ENCODE results near the gene DUS3L. TPM values are rescaled to one million over a fixed set of nuclear protein-coding genes. Genes with fewer than 3 reads are reported as not detected.
A peak's percentile ranks its signal among the peaks of the same experiment; 100 is the strongest.

The DUS3L gene
- total RNA-seq, 5 donors from 2014 or later (not counting 1 experiment from before 2014, with no cell fraction given), result 69.9 to 153 (median 98.3) TPM

GRCh38 chr19:5786593-5787408, 4.2 kb downstream of the DUS3L start:
- H3K9me3 Mint-ChIP-seq, result no peaks in the 10 kb centered on the region
- WGBS (ENCODE audit: insufficient coverage), result 96% methylated on average over 36 of the region's 44 CpGs
- no peak for DNase-seq
- no peak overlapping the region for H3K4me3 ChIP-seq (ENCODE audit: control insufficient read depth in 1 of 2, extremely low read depth in 1 of 2, low read length in 1 of 2)
- POLR2A ChIA-PET, result interaction anchor here in 1 of 2 donors (0.6 kb wide), 2 partner anchors 19 to 117 kb away, joined by 4 to 9 read pairs; partner anchors contain the start of gene NDUFA11
- H3K27me3 Mint-ChIP-seq, result peaks cover 0 to 3% of the 10 kb centered on the region in 2 donors
- H3K27me3 ChIP-seq (replicated peaks in 1 of 2; ENCODE audit: control insufficient read depth in 2 of 2, extremely low read depth in 1 of 2, insufficient read depth in 2 of 2, low read length in 1 of 2), result no peaks in the 10 kb centered on the region
- no peak for ATAC-seq (replicated peaks in 1 of 4)
- no peak overlapping the region for H3K27ac ChIP-seq (ENCODE audit: low read length)
- H3K4me3 Mint-ChIP-seq, result no peak overlapping the region
- peaks cover 34 to 48% of the 10 kb centered on the region in 2 donors for H3K36me3 ChIP-seq (ENCODE audit: control insufficient read depth in 2 of 2, extremely low read depth in 1 of 2, insufficient read depth in 1 of 2, low read length in 1 of 2)
- H3K9me3 ChIP-seq, result no peaks in the 10 kb centered on the region
- H3K4me1 ChIP-seq (ENCODE audit: control insufficient read depth in 1 of 2, extremely low read depth in 1 of 2, insufficient read depth in 2 of 2, low read length in 2 of 2), result peaks cover 4 to 20% of the 10 kb centered on the region in 2 experiments
- no peak overlapping the region for H3K27ac Mint-ChIP-seq
- peaks cover 32% of the 10 kb centered on the region for H3K36me3 Mint-ChIP-seq
- CTCF ChIA-PET, result no interaction called here
- peaks cover 10 to 20% (median 15%) of the 10 kb centered on the region in 3 donors for H3K4me1 Mint-ChIP-seq

GRCh38 chr19:5785423-5785822, 5.5 kb downstream of the DUS3L start:
- H3K27ac ChIP-seq (ENCODE audit: low read length), result no peak overlapping the region
- no peak for DNase-seq
- WGBS (ENCODE audit: insufficient coverage), result 87% methylated on average over 34 of the region's 37 CpGs
- H3K27me3 Mint-ChIP-seq, result no peaks in the 10 kb centered on the region
- no peak overlapping the region for H3K4me3 Mint-ChIP-seq
- H3K9me3 Mint-ChIP-seq, result no peaks in the 10 kb centered on the region
- H3K9me3 ChIP-seq, result no peaks in the 10 kb centered on the region
- no peaks in the 10 kb centered on the region for H3K27me3 ChIP-seq (replicated peaks in 1 of 2; ENCODE audit: control insufficient read depth in 2 of 2, extremely low read depth in 1 of 2, insufficient read depth in 2 of 2, low read length in 1 of 2)
- no peak for ATAC-seq (replicated peaks in 1 of 4)
- no peak overlapping the region for H3K27ac Mint-ChIP-seq
- peaks cover 27% of the 10 kb centered on the region for H3K36me3 Mint-ChIP-seq
- peaks cover 4 to 8% of the 10 kb centered on the region in 2 experiments for H3K4me1 ChIP-seq (ENCODE audit: control insufficient read depth in 1 of 2, extremely low read depth in 1 of 2, insufficient read depth in 2 of 2, low read length in 2 of 2)
- ChIA-PET CTCF (no interaction called here), POLR2A (no interaction called here)
- peaks cover 7 to 11% (median 9%) of the 10 kb centered on the region in 3 donors for H3K4me1 Mint-ChIP-seq
- H3K4me3 ChIP-seq (ENCODE audit: control insufficient read depth in 1 of 2, extremely low read depth in 1 of 2, low read length in 1 of 2), result no peak overlapping the region
- H3K36me3 ChIP-seq (ENCODE audit: control insufficient read depth in 2 of 2, extremely low read depth in 1 of 2, insufficient read depth in 1 of 2, low read length in 1 of 2), result peaks cover 34 to 48% of the 10 kb centered on the region in 2 donors

- DNase-seq, result no peak
- Mint-ChIP-seq H3K4me3 (no peak within 1 kb of the TSS), H3K4me1 (peaks cover under 1 to 5% (median 2%) of the 10 kb centered on the region in 3 donors), H3K9me3 (no peaks in the 10 kb centered on the region), H3K27ac (no peak within 1 kb of the TSS), H3K36me3 (peaks cover 22% of the 10 kb centered on the region), H3K27me3 (no peaks in the 10 kb centered on the region)
- ChIA-PET CTCF (no interaction called here), POLR2A (no interaction called here)
- peaks cover 0 to under 1% of the 10 kb centered on the region in 2 experiments for H3K4me1 ChIP-seq (ENCODE audit: control insufficient read depth in 1 of 2, extremely low read depth in 1 of 2, insufficient read depth in 2 of 2, low read length in 2 of 2)
- no peaks in the 10 kb centered on the region for H3K9me3 ChIP-seq
- no peaks in the 10 kb centered on the region for H3K27me3 ChIP-seq (replicated peaks in 1 of 2; ENCODE audit: control insufficient read depth in 2 of 2, extremely low read depth in 1 of 2, insufficient read depth in 2 of 2, low read length in 1 of 2)
- peak in 1 of 4 experiments; percentile 5 for ATAC-seq (replicated peaks in 1 of 4)
- 95% methylated on average over 8 of the region's 15 CpGs for WGBS (ENCODE audit: insufficient coverage)
- no peak within 1 kb of the TSS for H3K4me3 ChIP-seq (ENCODE audit: control insufficient read depth in 1 of 2, extremely low read depth in 1 of 2, low read length in 1 of 2)
- H3K27ac ChIP-seq (ENCODE audit: low read length), result no peak within 1 kb of the TSS
- peaks cover 31 to 43% of the 10 kb centered on the region in 2 donors for H3K36me3 ChIP-seq (ENCODE audit: control insufficient read depth in 2 of 2, extremely low read depth in 1 of 2, insufficient read depth in 1 of 2, low read length in 1 of 2)
Measured at GRCh38 chr19:5784581-5785147, 6.3 kb downstream of the DUS3L start, which contains the start of gene PRR22. TSS of gene PRR22 (minus strand) at chr19:5784746. CDS start at chr19:5784660, 86 bp downstream.

GRCh38 chr19:5782945-5783919, 7.7 kb downstream of the DUS3L start:
- Histone ChIP-seq H3K27ac (ENCODE audit: low read length) (no peak overlapping the region), H3K27me3 (replicated peaks in 1 of 2; ENCODE audit: control insufficient read depth in 2 of 2, extremely low read depth in 1 of 2, insufficient read depth in 2 of 2, low read length in 1 of 2) (no peaks in the 10 kb centered on the region), H3K4me1 (ENCODE audit: control insufficient read depth in 1 of 2, extremely low read depth in 1 of 2, insufficient read depth in 2 of 2, low read length in 2 of 2) (no peaks in the 10 kb centered on the region), H3K36me3 (ENCODE audit: control insufficient read depth in 2 of 2, extremely low read depth in 1 of 2, insufficient read depth in 1 of 2, low read length in 1 of 2) (peaks cover 23 to 35% of the 10 kb centered on the region in 2 donors), H3K9me3 (no peaks in the 10 kb centered on the region), H3K4me3 (ENCODE audit: control insufficient read depth in 1 of 2, extremely low read depth in 1 of 2, low read length in 1 of 2) (no peak overlapping the region)
- ATAC-seq (replicated peaks in 1 of 4) (peak in 2 of 4 experiments; percentile 10 to 19), DNase-seq (no peak)
- H3K27ac Mint-ChIP-seq, result no peak overlapping the region
- H3K9me3 Mint-ChIP-seq, result no peaks in the 10 kb centered on the region
- POLR2A ChIA-PET, result interaction anchor here in 1 of 2 donors (0.5 kb wide), 1 partner anchor 894 kb away, joined by 3 read pairs; no protein-coding TSS in a partner anchor
- no peaks in the 10 kb centered on the region for H3K27me3 Mint-ChIP-seq
- 92% methylated on average over 39 of the region's 48 CpGs for WGBS (ENCODE audit: insufficient coverage)
- CTCF ChIA-PET, result interaction anchor here in 1 of 2 donors (0.5 kb wide), 1 partner anchor 60 kb away, joined by 3 read pairs; no protein-coding TSS in a partner anchor
- H3K4me1 Mint-ChIP-seq, result peaks cover 0 to 5% (median 0%) of the 10 kb centered on the region in 3 donors
- H3K36me3 Mint-ChIP-seq, result peaks cover 18% of the 10 kb centered on the region
- H3K4me3 Mint-ChIP-seq, result no peak overlapping the region

GRCh38 chr19:5782322-5782721, 8.6 kb downstream of the DUS3L start:
- WGBS (ENCODE audit: insufficient coverage), result 87% methylated on average over 5 of the region's 9 CpGs
- Mint-ChIP-seq H3K27ac (no peak overlapping the region), H3K9me3 (no peaks in the 10 kb centered on the region), H3K36me3 (peaks cover 14% of the 10 kb centered on the region), H3K27me3 (no peaks in the 10 kb centered on the region), H3K4me3 (no peak overlapping the region), H3K4me1 (peaks cover 0 to 5% (median 0%) of the 10 kb centered on the region in 3 donors)
- Histone ChIP-seq H3K4me3 (ENCODE audit: control insufficient read depth in 1 of 2, extremely low read depth in 1 of 2, low read length in 1 of 2) (no peak overlapping the region), H3K27ac (ENCODE audit: low read length) (no peak overlapping the region), H3K27me3 (replicated peaks in 1 of 2; ENCODE audit: control insufficient read depth in 2 of 2, extremely low read depth in 1 of 2, insufficient read depth in 2 of 2, low read length in 1 of 2) (no peaks in the 10 kb centered on the region), H3K36me3 (ENCODE audit: control insufficient read depth in 2 of 2, extremely low read depth in 1 of 2, insufficient read depth in 1 of 2, low read length in 1 of 2) (peaks cover 23 to 26% of the 10 kb centered on the region in 2 donors), H3K4me1 (ENCODE audit: control insufficient read depth in 1 of 2, extremely low read depth in 1 of 2, insufficient read depth in 2 of 2, low read length in 2 of 2) (no peaks in the 10 kb centered on the region), H3K9me3 (no peaks in the 10 kb centered on the region)
- POLR2A ChIA-PET, result no interaction called here
- DNase-seq (no peak), ATAC-seq (replicated peaks in 1 of 4) (no peak)
- CTCF ChIA-PET, result interaction anchor here in 1 of 2 donors (0.5 kb wide), 1 partner anchor 27 kb away, joined by 3 read pairs; no protein-coding TSS in a partner anchor

Measured in T-cell (primary cell).